Ovary (tissue), 3 donors: ENCODE measurements around the gene FGR.
"Not testable (repeated sequence)": the region's sequence is repeated elsewhere in the genome, so short reads cannot be mapped to it uniquely, and the experiment has no call there.

ENCODE experiments used
- CTCF ChIP-seq, 3 donors: fragments of 450-650 bp in 2 of 3; fragments of 200-600 bp in 1 of 3; IDR thresholded peaks; one replicate each; pipeline versions ENCODE4 v1.5.1 to v1.8.0; 2016 to 2022; ENCODE audit warnings: antibody characterized with exemption in 3 of 3, mild to moderate bottlenecking in 1 of 3
- EP300 ChIP-seq: sonication (generic); formaldehyde crosslinking; IDR thresholded peaks from one replicate; pipeline ENCODE4 v1.6.1; 2017; ENCODE audit warnings: antibody characterized with exemption
- POLR2A ChIP-seq: fragments of 450-650 bp; IDR thresholded peaks from one replicate; pipeline ENCODE4 v1.6.1; 2017; ENCODE audit warnings: antibody characterized with exemption, mild to moderate bottlenecking, moderate library complexity
- donor health status: DM: no; HTN: no; CAD: no.

- not testable (repeated sequence) for TF ChIP-seq CTCF (IDR thresholded peaks at IDR 0.05); POLR2A; EP300
Observed at GRCh38 chr1:27640514-27640913, 5.5 kb upstream of the FGR start.
